ENCODE measurements around the gene WNT6.

WNT6 gene

GRCh38 chr2:218899147-218899546 is 39.5 kb downstream of the WNT6 start:
- Histone ChIP-seq H3K27ac (no peak overlapping the region), H4K20me1 (peaks cover 0 to 45% (median 22%) of the 10 kb centered on the region in 11 experiments; a peak in 12 of 22 replicates), H3K27me3 (peaks cover 30 to 71% (median 57%) of the 10 kb centered on the region in 11 experiments), H3K9ac (no peak overlapping the region), H3K4me1 (peaks cover 44 to 53% (median 46%) of the 10 kb centered on the region in 10 experiments), H3K9me3 (replicated peaks in 1 of 11) (no peaks in the 10 kb centered on the region), H3K4me3 (no peak overlapping the region), H3K36me3 (no peaks in the 10 kb centered on the region), H3K4me2 (no peak overlapping the region)
- no peak for TF ChIP-seq Cebpa-rat (IDR thresholded peaks at IDR 0.05)

GRCh38 chr2:218902427-218902826 is 42.8 kb downstream of the WNT6 start:
- no peak for TF ChIP-seq Cebpa-rat (IDR thresholded peaks at IDR 0.05)
- Histone ChIP-seq H3K9me3 (replicated peaks in 1 of 11) (no peaks in the 10 kb centered on the region), H3K4me3 (no peak overlapping the region), H3K4me2 (peak overlapping the region in 2 of 11 experiments; percentile 29 to 72; a peak in 4 of 22 replicates), H3K4me1 (peaks cover 12 to 36% (median 15%) of the 10 kb centered on the region in 10 experiments), H3K36me3 (no peaks in the 10 kb centered on the region), H3K9ac (no peak overlapping the region), H3K27ac (no peak overlapping the region), H4K20me1 (peaks cover 0 to 12% (median 7%) of the 10 kb centered on the region in 11 experiments; a peak in 11 of 22 replicates), H3K27me3 (peaks cover 25 to 44% (median 35%) of the 10 kb centered on the region in 11 experiments)

DNA sequence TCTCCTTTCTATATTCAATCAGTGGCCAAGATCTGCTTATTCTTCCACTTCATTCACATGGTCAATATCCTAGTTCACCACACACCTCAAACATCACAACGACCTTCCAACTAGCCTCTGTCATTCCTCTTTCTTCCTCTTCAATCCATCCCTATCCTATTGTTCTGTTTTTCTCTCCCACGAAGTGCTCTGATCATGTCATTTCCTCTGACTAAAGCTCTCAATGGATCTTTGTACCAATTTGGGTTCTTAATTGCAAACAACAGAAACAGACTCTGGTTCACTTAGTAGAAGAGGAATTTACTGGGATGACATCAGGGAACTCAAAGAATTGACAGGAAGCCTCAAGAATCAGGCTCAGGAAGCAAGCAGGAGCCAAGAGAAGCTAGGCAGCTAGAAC is 44.6 kb downstream of the WNT6 start:
- Histone ChIP-seq H3K27ac (no peak overlapping the region), H3K4me3 (no peak overlapping the region), H3K27me3 (peaks cover 8 to 31% (median 17%) of the 10 kb centered on the region in 11 experiments), H3K4me2 (peak overlapping the region in 3 of 11 experiments; percentile 4 to 9 (median 8); a peak in 2 of 22 replicates), H4K20me1 (peaks cover 0 to 5% (median 0%) of the 10 kb centered on the region in 11 experiments; a peak in 1 of 22 replicates), H3K9me3 (replicated peaks in 1 of 11) (peaks cover 0 to 6% (median 0%) of the 10 kb centered on the region in 11 experiments; a peak in 2 of 22 replicates), H3K36me3 (no peaks in the 10 kb centered on the region), H3K9ac (no peak overlapping the region), H3K4me1 (peaks cover 0 to 26% (median 2%) of the 10 kb centered on the region in 10 experiments; a peak in 7 of 20 replicates)
- no peak for TF ChIP-seq Cebpa-rat (IDR thresholded peaks at IDR 0.05)

DNA sequence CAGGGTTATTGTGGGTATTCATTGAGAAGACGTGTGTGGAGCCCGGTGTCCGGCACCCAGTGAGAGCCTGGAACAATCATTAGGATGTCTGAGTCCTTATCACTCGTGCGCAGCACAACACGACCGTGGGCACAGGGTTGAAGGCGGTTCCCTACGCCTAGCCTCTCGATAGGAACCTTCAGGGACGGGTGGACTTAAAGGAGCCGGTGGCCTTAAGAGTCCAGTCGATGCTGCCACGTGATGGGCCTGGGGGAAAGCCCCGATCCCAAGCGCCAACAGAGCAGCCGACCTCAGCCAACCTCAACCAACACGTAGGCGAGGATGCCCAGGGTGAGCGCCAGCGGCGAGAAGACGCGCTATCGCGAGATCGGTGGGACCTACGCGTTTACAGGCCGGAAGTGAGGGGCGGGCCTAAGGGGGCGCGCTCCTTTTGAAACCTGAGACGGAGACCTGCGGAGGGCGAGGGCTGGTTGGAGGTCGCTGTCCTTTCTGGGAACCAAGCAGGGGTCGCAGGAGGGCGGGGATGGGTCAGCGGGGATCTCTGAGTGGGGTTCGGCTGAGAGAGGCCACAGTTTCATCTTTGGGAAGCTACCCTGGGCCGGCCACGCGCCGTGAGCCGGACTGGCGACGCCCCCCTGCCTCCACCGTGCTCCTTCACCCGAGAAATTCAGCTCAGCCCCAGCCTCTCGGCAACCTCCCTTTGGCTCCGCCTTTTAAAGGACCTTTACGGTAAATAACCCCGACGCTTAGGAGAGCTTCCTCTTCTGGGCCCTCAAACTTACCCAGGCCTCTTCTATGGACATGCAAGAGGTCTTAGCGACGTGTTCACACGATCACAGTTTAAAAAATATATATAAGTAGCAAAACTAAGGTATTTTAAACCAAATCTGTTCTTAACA is 49.4 kb downstream of the WNT6 start:
- Histone ChIP-seq H3K36me3 (no peaks in the 10 kb centered on the region), H3K9ac (no peak overlapping the region), H3K4me3 (no peak overlapping the region), H3K27me3 (peaks cover 0 to 9% (median 0%) of the 10 kb centered on the region in 11 experiments; a peak in 7 of 22 replicates), H4K20me1 (0 out of 22 replicates have a peak, but pooled peaks cover 0 to 5% (median 0%) of the 10 kb centered on the region in 11 experiments), H3K4me2 (peak overlapping the region in 10 of 11 experiments; percentile 8 to 54 (median 34); a peak in 12 of 22 replicates), H3K9me3 (replicated peaks in 1 of 11) (peaks cover 0 to 6% (median 0%) of the 10 kb centered on the region in 11 experiments; a peak in 2 of 22 replicates), H3K27ac (no peak overlapping the region), H3K4me1 (peaks cover 0 to 14% (median 0%) of the 10 kb centered on the region in 10 experiments; a peak in 6 of 20 replicates)
- TF ChIP-seq Cebpa-rat (IDR thresholded peaks at IDR 0.05) = no peak

DNA sequence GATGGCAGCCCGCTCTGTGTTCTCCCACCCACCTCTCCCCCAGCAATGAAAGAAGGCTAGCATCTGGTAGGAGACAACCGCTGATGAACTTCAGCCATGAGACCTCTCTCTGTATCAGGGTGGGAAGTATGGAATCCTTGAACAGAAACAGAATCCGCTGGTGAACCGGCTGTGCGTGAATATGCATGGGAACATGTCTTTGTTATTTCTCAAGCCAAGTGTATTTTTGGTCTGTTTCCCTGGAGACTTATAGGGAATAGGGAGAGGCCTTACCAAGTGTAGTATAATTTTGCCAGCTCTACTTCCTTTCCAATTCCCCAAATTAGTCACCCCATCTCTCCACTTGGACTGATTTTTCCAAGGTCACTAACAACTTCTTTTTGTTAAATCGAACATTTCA is 51.1 kb downstream of the WNT6 start:
- peaks cover 0 to 6% (median 0%) of the 10 kb centered on the region in 10 experiments; a peak in 2 of 20 replicates for H3K4me1 ChIP-seq
- no peak for TF ChIP-seq Cebpa-rat (IDR thresholded peaks at IDR 0.05)
- H3K4me2 ChIP-seq = no peak overlapping the region

GRCh38 chr2:218920504-218920903 is 60.9 kb downstream of the WNT6 start:
- Histone ChIP-seq H4K20me1 (no peaks in the 10 kb centered on the region), H3K4me3 (no peak overlapping the region), H3K4me2 (no peak overlapping the region), H3K4me1 (peaks cover 0 to 5% (median 0%) of the 10 kb centered on the region in 10 experiments; a peak in 3 of 20 replicates), H3K27me3 (no peaks in the 10 kb centered on the region), H3K36me3 (peaks cover 0 to 7% (median 0%) of the 10 kb centered on the region in 11 experiments; a peak in 2 of 22 replicates), H3K9ac (no peak overlapping the region), H3K9me3 (replicated peaks in 1 of 11) (peaks cover 16 to 40% (median 28%) of the 10 kb centered on the region in 11 experiments), H3K27ac (no peak overlapping the region)
- TF ChIP-seq Cebpa-rat (IDR thresholded peaks at IDR 0.05) = no peak

More for the DNA sequence above, 51.1 kb downstream of the WNT6 start:
- Histone ChIP-seq H3K4me3 (no peak overlapping the region), H3K27me3 (peaks cover 0 to 9% (median 0%) of the 10 kb centered on the region in 11 experiments; a peak in 7 of 22 replicates), H3K9me3 (replicated peaks in 1 of 11) (peaks cover 0 to 6% (median 0%) of the 10 kb centered on the region in 11 experiments; a peak in 2 of 22 replicates), H3K36me3 (no peaks in the 10 kb centered on the region), H4K20me1 (0 out of 22 replicates have a peak, but pooled peaks cover 0 to 5% (median 0%) of the 10 kb centered on the region in 11 experiments), H3K27ac (no peak overlapping the region), H3K9ac (no peak overlapping the region)
